ENCODE results near the gene ACAA1. TPM values are rescaled to one million over a fixed set of nuclear protein-coding genes. Genes with fewer than 3 reads are reported as not detected.

ACAA1 gene
- total RNA-seq, 1 experiment from 2014 or later: 44.3 TPM

DNA sequence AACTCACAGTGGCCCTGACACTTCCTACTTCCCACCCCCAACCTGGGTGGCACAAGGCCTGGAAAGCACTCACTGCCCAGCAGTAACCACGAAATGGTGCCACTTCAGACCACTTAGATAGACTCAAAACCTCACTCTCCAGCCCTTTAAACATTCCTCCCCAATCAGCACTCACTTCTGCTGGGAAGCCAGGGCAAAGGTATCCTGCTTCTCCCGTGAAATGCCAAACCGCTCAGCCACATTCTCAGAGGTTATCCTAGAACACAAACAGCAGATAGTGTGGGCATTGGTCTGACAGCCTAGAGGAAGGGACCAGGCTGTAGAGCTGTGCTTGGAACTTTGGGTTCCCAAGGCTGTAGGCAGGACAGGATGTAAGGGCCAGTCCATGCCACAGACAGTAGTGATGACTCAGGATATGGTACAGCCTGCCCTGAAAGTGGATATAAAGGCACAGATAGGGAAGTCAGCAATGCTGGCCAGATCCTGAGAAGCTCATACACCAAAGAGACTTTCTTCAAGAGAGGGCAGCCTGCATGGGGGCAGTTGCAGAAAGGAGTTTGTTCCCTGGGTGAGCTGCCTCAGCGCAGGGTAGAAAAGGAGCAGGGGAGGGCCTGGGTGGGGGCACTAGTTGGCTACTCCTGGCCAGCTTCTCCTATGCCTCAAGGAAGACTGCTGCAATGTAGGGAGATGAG lies 9.2 kb downstream of the ACAA1 start:
- no peak overlapping the region for H3K18ac ChIP-seq (ENCODE audit: insufficient read length, low read depth, low read length)
- Mint-ChIP-seq H3K4me1 (peaks cover 4% of the 10 kb centered on the region in 2 experiments; a peak in 3 of 4 replicates), H3K9me3 (no peaks in the 10 kb centered on the region), H3K27me3 (ENCODE audit: low read depth) (no peaks in the 10 kb centered on the region), H3K36me3 (ENCODE audit: insufficient read depth in 1 of 3, low read depth in 3 of 3) (peaks cover 51 to 80% (median 64%) of the 10 kb centered on the region in 3 experiments), H3K4me3 (no peak overlapping the region; a peak in 1 of 5 replicates), H3K27ac (no peak overlapping the region; a peak in 2 of 7 replicates)
- H3K56ac ChIP-seq (ENCODE audit: insufficient read length, low read depth, low read length): no peak overlapping the region
- H3K4me1 ChIP-seq (ENCODE audit: insufficient read depth, low read length): no peaks in the 10 kb centered on the region
- no peak overlapping the region for H2AK5ac ChIP-seq (ENCODE audit: insufficient read length, low read length)
- no peak overlapping the region for H2BK12ac ChIP-seq (ENCODE audit: insufficient read length, low read depth, low read length)
- H3K9me3 ChIP-seq (ENCODE audit: control insufficient read depth, low read depth, low read length): no peaks in the 10 kb centered on the region
- H3K23me2 ChIP-seq (ENCODE audit: insufficient read length, low read depth, low read length, poor library complexity, severe bottlenecking): no peaks in the 10 kb centered on the region
- no peak overlapping the region for H2AFZ ChIP-seq (ENCODE audit: low read length)
- H3K27me3 ChIP-seq (ENCODE audit: insufficient read depth, low read length): no peaks in the 10 kb centered on the region
- H3K23ac ChIP-seq (ENCODE audit: insufficient read length, low read depth, low read length): no peak overlapping the region
- H2BK15ac ChIP-seq (ENCODE audit: low read depth, low read length): no peak overlapping the region
- no peak overlapping the region for H3T11ph ChIP-seq (ENCODE audit: low read length)
- no peak overlapping the region for H3K4me2 ChIP-seq (ENCODE audit: insufficient read depth, insufficient read length, low read length)
- H4K8ac ChIP-seq (replicated peaks; ENCODE audit: insufficient read length, low read depth, low read length): no peak overlapping the region
- no peak overlapping the region for H3K27ac ChIP-seq (ENCODE audit: insufficient read length, low read depth, low read length)
- no peak overlapping the region for H3K9ac ChIP-seq (ENCODE audit: extremely low read depth, insufficient read length, low read length)
- no peaks in the 10 kb centered on the region for H3K79me1 ChIP-seq (ENCODE audit: insufficient read depth, low read depth, low read length, poor library complexity, severe bottlenecking)
- no peak overlapping the region for H2BK5ac ChIP-seq (ENCODE audit: insufficient read length, low read length)
- no peak overlapping the region for H3K4ac ChIP-seq (ENCODE audit: low read depth, low read length)
- no peaks in the 10 kb centered on the region for H3K79me2 ChIP-seq (ENCODE audit: insufficient read depth, low read length)
- H4K91ac ChIP-seq (ENCODE audit: insufficient read length, low read depth, low read length): no peak overlapping the region
- no CpG with 5 or more reads among the region's 4 CpGs for WGBS (ENCODE audit: extremely low coverage, insufficient read length, low lambda C conversion rate)
- H2BK120ac ChIP-seq (ENCODE audit: low read depth, low read length, poor library complexity, severe bottlenecking): no peak overlapping the region
- TF ChIP-seq, protein P1, sequence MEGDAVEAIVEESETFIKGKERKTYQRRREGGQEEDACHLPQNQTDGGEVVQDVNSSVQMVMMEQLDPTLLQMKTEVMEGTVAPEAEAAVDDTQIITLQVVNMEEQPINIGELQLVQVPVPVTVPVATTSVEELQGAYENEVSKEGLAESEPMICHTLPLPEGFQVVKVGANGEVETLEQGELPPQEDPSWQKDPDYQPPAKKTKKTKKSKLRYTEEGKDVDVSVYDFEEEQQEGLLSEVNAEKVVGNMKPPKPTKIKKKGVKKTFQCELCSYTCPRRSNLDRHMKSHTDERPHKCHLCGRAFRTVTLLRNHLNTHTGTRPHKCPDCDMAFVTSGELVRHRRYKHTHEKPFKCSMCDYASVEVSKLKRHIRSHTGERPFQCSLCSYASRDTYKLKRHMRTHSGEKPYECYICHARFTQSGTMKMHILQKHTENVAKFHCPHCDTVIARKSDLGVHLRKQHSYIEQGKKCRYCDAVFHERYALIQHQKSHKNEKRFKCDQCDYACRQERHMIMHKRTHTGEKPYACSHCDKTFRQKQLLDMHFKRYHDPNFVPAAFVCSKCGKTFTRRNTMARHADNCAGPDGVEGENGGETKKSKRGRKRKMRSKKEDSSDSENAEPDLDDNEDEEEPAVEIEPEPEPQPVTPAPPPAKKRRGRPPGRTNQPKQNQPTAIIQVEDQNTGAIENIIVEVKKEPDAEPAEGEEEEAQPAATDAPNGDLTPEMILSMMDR (conservative IDR thresholded peaks at IDR 0.05): no peak
- no peak overlapping the region for H3K14ac ChIP-seq (ENCODE audit: insufficient read depth, low read length)
- H4K5ac ChIP-seq (ENCODE audit: insufficient read length, low read depth, low read length): no peak overlapping the region
- no peaks in the 10 kb centered on the region for H4K20me1 ChIP-seq (ENCODE audit: control insufficient read depth, insufficient read depth, insufficient read length)
- no peak overlapping the region for H2BK20ac ChIP-seq (ENCODE audit: low read depth, low read length, poor library complexity, severe bottlenecking)
- DNase-seq: no peak
